Right ventricle myocardium inferior (tissue), 1 donor: ENCODE results near the gene CCDC8. TPM values are rescaled to one million over a fixed set of nuclear protein-coding genes. Genes with fewer than 3 reads are reported as not detected.

ENCODE experiments used
- ATAC-seq: fragments of 200-7000 bp; cut with Tn5 transposase; one replicate; pipeline ENCODE4 v1.9.1; 2020; ENCODE audit warnings: mild to moderate bottlenecking, moderate library complexity
- DNase-seq: peaks from one replicate; pipeline ENCODE4 v3.0.0; 2021; ENCODE audit errors: missing footprints
- intact Hi-C: fragments of 100-400 bp; cut with DNase I; formaldehyde crosslinking; loops from one replicate; pipeline ENCODE4 v1.11.0; 2022
- total RNA-seq: library from RNA; stranded (reverse); fragmentation: NEBNext Ultra II Directional; extraction: Animal tissue kit (Norgen Biotek cat#: 25700); gene quantifications from one replicate; pipeline ENCODE4 v1.2.1, GENCODE V29; 2021
- donor health status: DM: no; HTN: yes; CAD: no; lungs with severe emphysema.

Gene CCDC8
- total RNA-seq, 1 donor from 2014 or later = 28.9 TPM

DNA sequence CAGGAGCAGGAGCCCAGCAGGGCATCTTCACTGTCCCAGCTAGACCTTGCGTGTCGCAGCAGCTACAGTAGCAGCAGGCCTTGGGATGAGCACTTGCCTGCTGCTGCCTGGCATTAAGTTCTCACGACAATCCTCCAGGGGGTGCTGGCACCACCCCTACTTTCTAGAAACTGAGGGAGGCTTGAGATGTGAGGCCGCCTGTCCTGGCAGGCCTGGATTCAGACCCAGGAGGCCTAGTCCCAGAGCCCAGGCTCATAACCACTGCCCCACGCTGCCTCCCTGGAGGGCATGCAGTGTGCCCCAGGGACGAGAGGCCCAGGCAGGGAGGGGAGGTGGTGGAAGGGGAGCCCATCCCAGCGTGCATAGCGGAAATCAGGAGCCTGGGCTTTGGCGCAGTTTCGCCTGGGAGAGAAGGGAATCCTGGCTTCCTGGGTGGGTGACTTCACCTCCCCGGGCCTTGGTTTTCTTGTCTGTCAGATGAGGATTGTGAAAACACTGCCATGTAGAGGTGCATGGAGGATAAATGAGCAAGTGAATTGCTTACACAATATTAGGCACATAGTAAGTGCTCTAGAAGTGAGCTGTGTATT lies 40.4 kb downstream of the CCDC8 start:
- no peak for ATAC-seq
- intact Hi-C loops = no loop called here
- DNase-seq = no peak

DNA sequence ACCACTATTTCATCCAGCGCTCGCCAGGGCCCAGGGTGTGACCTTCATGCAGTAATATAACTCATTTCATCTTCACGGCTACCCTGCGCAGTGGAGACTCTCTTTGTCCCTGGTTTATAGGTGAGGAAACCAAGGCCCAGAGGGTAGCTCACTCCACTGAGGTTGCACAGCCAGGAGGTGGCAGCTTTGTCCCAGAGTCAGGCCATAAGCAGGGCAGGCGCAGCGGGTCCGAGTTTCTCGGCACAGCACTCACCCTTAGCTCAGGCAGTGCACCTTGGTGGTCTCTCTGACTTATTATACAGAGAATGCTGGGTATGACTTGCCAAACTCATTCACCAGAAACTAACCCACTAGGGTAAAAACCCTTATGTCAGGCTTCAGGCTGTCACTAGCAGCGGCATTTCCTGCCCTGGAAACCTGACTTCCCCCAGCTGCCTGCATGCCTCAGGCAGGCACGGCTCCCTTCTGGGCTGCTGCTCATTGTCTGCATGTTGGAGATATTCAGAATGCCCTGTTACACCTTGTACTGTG lies 41.9 kb downstream of the CCDC8 start:
- DNase-seq = no peak
- intact Hi-C loops = no loop called here

DNA sequence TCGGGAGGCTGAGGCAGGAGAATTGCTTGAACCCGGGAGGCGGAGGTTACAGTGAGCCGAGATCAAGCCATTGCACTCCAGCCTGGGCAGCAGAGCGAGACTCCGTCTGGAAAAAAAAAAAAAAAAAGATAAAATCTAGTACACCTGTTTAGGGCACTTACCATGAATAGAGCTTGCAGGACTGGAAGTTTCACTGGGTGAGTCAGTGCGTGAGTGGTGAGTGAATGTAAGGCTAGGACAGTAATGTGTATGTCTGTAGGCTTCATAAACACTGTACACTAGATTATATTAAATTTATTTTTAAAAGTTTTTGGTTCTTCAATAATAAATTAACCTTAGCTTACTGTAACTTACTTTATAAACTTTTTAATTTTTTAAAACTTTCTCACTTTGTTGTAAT lies 43.5 kb downstream of the CCDC8 start:
- no peak for ATAC-seq
- intact Hi-C loops = no loop called here
- no peak for DNase-seq

More for the DNA sequence above, 41.9 kb downstream of the CCDC8 start:
- ATAC-seq = no peak

GRCh38 chr19:46368116-46368515 lies 45.2 kb downstream of the CCDC8 start:
- ATAC-seq = no peak
- intact Hi-C loops = no loop called here
- DNase-seq = no peak

- no peak for DNase-seq
Observed at GRCh38 chr19:46367426-46367825, 45.9 kb downstream of the CCDC8 start.

DNA sequence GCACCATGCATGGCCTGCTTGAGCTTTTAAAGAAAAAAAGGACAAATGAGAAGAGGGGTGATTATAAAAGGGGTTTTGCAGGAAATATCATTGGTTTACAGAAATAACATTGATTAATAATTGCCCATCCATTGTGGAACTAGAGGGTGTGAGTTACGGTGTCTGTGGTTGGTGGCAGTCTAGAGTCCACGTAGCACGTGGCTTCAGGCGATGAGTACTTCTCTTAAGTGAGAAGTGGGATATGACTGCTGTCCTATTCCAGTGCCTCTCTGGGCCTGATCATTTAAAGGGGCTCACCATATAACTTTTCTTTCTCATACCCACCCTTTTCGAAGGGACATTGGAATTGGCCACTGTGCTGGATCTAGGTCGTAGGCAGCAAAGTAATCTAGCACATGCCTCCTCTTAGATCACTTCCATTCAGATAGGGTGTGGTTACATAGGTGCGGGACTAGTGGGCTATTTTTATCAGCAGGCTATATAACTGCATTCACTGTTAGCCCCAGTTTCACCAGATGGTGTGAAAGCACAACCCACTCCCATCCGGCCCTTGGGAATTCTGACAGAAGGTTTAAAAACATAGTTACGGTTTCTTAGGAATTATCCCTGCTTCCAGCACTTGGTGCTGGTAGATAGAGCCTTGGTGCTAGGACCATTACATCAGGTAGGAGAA lies 46.6 kb downstream of the CCDC8 start:
- intact Hi-C loops = no loop called here
- no peak for ATAC-seq
- DNase-seq = no peak

More at GRCh38 chr19:46367426-46367825, 45.9 kb downstream of the CCDC8 start:
- ATAC-seq = no peak
- intact Hi-C loops = no loop called here

DNA sequence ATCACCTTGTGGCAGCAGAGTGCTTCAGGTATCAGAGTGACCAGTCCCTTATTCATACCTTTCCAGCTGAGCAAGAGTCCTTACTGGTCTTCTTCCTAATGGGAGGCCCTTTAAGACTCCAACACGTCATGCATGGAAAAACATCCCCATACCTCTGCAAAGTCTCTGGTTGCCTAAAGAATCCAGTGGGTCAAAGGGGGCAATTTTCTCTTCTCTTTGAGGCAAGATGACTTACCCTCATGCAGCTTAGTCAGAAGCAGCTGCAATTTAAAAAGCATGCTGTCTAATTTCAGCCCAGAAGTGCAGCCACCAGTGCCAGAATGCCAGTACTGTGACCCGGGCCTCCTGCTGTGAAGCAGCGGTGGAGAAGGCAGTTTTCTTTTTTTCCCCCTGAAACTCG lies 47.8 kb downstream of the CCDC8 start:
- ATAC-seq (no peak), DNase-seq (no peak)
- intact Hi-C loops = no loop called here

DNA sequence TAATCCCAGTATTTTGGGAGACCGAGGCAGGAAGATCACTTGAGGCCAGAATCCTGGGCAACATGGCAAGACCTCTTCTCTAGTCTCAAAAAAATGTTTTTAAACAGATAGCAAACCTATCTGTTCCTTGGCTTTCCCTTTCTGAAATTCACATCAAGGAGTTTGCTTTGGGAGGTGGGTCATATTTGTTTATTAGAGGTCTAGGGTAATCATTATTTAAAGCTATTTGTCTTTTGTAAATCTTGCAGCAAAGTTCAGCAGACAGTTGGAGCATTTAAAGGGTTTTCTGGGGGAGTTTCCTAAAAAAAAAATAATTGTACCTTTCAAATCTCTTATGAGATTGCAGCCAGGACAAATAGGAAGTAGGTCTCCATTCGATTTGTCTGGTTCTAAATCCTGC lies 49.0 kb downstream of the CCDC8 start:
- intact Hi-C loops = no loop called here
- ATAC-seq = no peak
- DNase-seq = no peak

GRCh38 chr19:46361915-46362314 lies 51.4 kb downstream of the CCDC8 start:
- ATAC-seq (no peak), DNase-seq (no peak)
- intact Hi-C loops = no loop called here

Other genes starting within 250 kb of the CCDC8 start
- not detected for gene IGFL1, start 183.8 kb downstream of the CCDC8 start, total RNA-seq
- gene HIF3A, start 116.5 kb downstream of the CCDC8 start, total RNA-seq = 73.8 TPM
- 77.3 TPM for gene PPP5C, start 66.5 kb downstream of the CCDC8 start, total RNA-seq
- not detected for gene PNMA8C, start 15.4 kb upstream of the CCDC8 start, total RNA-seq
- gene PNMA8A, start 58.0 kb upstream of the CCDC8 start, total RNA-seq = 7.6 TPM
- 0.68 TPM for gene PNMA8B, start 82.3 kb upstream of the CCDC8 start, total RNA-seq
- 378 TPM for gene CALM3, start 187.8 kb upstream of the CCDC8 start, total RNA-seq
- gene PTGIR, start 211.5 kb upstream of the CCDC8 start, total RNA-seq = 3.8 TPM
- not detected for gene GNG8, start 222.6 kb upstream of the CCDC8 start, total RNA-seq
- gene DACT3, start 247.6 kb upstream of the CCDC8 start, total RNA-seq = 14.1 TPM